ENCODE results near the gene ZSWIM1.
"Not testable (repeated sequence)": the region's sequence is repeated elsewhere in the genome, so short reads cannot be mapped to it uniquely, and the experiment has no call there.

ZSWIM1 gene

DNA sequence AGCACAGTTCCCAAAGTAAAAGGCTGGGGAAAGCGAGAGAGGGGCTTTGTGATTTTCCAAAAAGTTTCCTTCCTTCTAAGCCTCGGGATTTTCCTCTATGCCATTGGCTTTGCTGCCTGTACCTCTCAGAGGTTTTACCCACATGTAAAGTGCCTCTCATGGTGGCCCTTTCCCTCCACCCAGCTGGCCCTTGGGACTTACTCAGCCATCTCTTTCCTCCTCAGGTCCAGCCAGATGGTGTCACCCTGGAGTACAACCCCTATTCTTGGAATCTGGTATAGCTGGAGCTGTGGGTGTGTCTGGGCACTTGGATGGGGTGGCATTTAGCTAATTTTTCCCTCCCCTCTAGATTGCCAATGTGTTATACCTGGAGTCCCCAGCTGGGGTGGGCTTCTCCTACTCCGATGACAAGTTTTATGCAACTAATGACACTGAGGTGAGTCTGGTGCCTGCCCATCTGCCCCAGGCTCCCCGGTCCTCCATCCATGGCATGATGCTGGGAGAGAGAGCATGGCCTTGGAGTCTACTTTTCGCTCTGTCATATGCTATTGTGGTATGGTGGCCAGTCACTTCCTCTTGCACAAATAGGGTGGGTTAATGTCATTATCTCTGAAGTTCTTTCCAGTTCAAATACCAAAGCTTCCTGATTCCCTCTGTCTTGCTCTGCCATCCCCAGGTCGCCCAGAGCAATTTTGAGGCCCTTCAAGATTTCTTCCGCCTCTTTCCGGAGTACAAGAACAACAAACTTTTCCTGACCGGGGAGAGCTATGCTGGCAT, 11.2 kb downstream of the ZSWIM1 start:
- FAIRE-seq (no peak), DNase-seq (ENCODE audit: insufficient read length) (no peak)
- TF ChIP-seq POLR2A (IDR thresholded peaks at IDR 0.05; ENCODE audit: low read depth, low read length) = no peak
- TF ChIP-seq POLR2AphosphoS5 (IDR thresholded peaks at IDR 0.05; ENCODE audit: low read depth, low read length) = no peak
- no peak for TF ChIP-seq TAF1 (IDR thresholded peaks at IDR 0.05; ENCODE audit: borderline replicate concordance, low read depth, low read length)

DNA sequence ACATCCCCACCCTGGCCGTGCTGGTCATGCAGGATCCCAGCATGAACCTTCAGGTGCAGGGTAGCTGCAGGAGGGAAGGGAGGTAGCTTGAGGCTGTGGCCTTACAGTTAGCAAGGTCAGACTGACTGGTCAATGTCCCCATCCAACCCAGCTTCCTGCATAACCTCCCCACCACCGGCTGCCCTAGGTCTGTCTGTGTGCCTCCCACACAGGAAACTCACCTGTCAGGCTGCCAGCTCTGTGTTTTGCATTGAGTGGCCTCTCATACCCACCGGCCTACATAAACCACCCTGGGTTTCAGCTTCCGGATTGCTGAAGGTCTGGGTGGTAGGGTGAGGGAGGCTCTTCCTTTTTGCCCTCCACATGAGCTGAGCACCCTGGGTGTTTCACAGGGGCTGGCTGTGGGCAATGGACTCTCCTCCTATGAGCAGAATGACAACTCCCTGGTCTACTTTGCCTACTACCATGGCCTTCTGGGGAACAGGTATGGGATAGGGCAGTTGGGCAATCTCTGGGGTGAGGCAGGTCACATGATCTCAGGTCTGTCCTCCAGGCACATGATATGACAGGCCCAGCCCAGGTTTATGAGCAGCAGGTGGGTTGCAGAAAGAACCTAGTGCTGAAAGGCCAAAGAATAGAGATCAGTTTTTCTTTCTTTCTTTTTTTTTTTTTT, 11.9 kb downstream of the ZSWIM1 start:
- DNase-seq (ENCODE audit: insufficient read length) (no peak), FAIRE-seq (no peak)
- TF ChIP-seq TAF1 (IDR thresholded peaks at IDR 0.05; ENCODE audit: borderline replicate concordance, low read depth, low read length) (no peak), POLR2AphosphoS5 (IDR thresholded peaks at IDR 0.05; ENCODE audit: low read depth, low read length) (no peak), POLR2A (IDR thresholded peaks at IDR 0.05; ENCODE audit: low read depth, low read length) (no peak)

DNA sequence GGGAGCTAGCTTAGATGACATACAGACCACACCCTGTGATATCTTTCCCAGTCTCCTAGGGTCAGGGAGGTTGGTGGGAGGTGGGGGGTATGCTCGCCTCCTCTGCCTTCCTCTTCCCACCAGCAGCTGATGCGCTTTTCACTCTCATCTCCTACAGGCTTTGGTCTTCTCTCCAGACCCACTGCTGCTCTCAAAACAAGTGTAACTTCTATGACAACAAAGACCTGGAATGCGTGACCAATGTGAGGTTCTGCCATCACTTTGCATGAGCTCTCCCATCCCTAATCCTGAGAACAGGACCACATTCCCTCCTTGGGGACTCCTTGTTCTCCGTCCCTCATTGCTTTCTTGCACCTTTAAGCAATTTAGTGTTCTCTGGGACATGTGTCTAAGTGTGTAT, 12.8 kb downstream of the ZSWIM1 start:
- FAIRE-seq = no peak
- TF ChIP-seq TAF1 (IDR thresholded peaks at IDR 0.05; ENCODE audit: borderline replicate concordance, low read depth, low read length) (no peak), POLR2A (IDR thresholded peaks at IDR 0.05; ENCODE audit: low read depth, low read length) (no peak), POLR2AphosphoS5 (IDR thresholded peaks at IDR 0.05; ENCODE audit: low read depth, low read length) (no peak)

DNA sequence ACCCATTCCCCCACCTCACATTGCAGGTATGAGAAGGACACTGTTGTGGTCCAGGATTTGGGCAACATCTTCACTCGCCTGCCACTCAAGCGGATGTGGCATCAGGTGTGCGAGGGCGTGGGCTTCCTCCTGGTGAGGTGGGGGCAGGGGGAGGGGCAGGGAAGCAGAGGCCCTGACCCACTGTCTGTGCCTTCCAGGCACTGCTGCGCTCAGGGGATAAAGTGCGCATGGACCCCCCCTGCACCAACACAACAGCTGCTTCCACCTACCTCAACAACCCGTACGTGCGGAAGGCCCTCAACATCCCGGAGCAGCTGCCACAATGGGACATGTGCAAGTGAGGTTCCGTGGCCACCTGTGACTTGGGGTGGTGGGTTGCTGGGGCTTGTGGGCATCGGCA, 13.8 kb downstream of the ZSWIM1 start:
- DNase-seq (ENCODE audit: insufficient read length) = no peak
- TF ChIP-seq POLR2A (IDR thresholded peaks at IDR 0.05; ENCODE audit: low read depth, low read length) (no peak), TAF1 (IDR thresholded peaks at IDR 0.05; ENCODE audit: borderline replicate concordance, low read depth, low read length) (no peak), POLR2AphosphoS5 (IDR thresholded peaks at IDR 0.05; ENCODE audit: low read depth, low read length) (no peak)
- no peak for FAIRE-seq

More for the DNA sequence above, 12.8 kb downstream of the ZSWIM1 start:
- no peak for DNase-seq (ENCODE audit: insufficient read length)

DNA sequence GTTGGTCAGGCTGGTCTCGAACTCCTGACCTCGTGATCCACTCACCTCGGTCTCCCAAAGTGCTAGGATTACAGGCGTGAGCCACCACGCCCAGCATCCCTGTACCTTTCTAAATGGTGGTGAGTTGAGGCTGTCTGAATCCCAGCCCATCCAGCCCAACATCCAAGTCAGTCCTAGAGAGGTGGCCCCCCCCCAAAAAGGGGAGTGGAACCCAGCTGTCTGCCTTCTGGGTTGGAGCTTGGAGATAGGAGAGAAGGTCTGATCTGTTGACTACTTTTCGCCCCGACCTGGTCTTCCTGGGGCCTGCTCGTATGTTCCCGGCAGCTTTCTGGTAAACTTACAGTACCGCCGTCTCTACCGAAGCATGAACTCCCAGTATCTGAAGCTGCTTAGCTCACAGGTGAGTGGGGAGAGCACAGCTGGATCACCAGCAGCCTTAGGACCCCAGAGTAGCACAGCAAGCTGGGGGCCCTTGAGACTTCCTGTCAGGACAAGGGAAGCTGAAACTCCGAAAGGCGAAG, 15.7 kb downstream of the ZSWIM1 start:
- TF ChIP-seq POLR2AphosphoS5 (IDR thresholded peaks at IDR 0.05; ENCODE audit: low read depth, low read length) (no peak), TAF1 (IDR thresholded peaks at IDR 0.05; ENCODE audit: borderline replicate concordance, low read depth, low read length) (no peak), POLR2A (IDR thresholded peaks at IDR 0.05; ENCODE audit: low read depth, low read length) (no peak)
- FAIRE-seq (no peak), DNase-seq (ENCODE audit: insufficient read length) (no peak)

DNA sequence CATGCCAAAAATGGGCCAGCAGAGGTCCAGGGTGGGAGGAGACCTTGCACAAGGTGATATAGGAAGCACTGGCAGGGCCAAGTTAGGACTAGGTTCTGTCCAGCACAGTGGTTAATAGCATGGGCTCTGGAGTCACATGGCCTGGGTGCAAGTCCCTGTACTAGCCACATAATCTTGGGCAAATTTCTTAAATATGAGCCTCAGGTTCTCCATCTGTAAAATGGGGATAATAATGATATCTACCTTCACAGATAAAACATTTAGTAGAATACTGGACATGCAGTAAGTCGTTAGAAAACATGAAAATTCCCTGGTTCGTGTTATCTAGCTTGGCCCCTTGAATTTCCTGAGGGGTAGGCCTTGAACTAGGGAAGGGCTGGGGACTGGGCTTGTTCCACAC, 16.3 kb downstream of the ZSWIM1 start:
- no peak for DNase-seq (ENCODE audit: insufficient read length)
- TF ChIP-seq POLR2AphosphoS5 (IDR thresholded peaks at IDR 0.05; ENCODE audit: low read depth, low read length) (no peak), POLR2A (IDR thresholded peaks at IDR 0.05; ENCODE audit: low read depth, low read length) (no peak), TAF1 (IDR thresholded peaks at IDR 0.05; ENCODE audit: borderline replicate concordance, low read depth, low read length) (no peak)
- no peak for FAIRE-seq

DNA sequence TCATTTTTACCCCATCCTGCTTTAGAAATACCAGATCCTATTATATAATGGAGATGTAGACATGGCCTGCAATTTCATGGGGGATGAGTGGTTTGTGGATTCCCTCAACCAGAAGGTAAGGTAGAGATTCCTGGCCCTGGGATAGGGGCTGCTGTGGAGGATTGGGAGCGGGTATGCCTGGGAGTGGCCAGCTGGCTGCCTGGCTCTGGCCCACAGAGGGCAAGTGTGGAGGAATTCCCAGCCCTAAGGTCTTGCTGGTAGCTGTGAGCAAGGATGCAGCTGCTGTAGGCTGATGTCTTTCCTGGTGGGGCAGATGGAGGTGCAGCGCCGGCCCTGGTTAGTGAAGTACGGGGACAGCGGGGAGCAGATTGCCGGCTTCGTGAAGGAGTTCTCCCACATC, 16.7 kb downstream of the ZSWIM1 start:
- FAIRE-seq (no peak), DNase-seq (ENCODE audit: insufficient read length) (no peak)
- TF ChIP-seq TAF1 (IDR thresholded peaks at IDR 0.05; ENCODE audit: borderline replicate concordance, low read depth, low read length) (no peak), POLR2A (IDR thresholded peaks at IDR 0.05; ENCODE audit: low read depth, low read length) (no peak), POLR2AphosphoS5 (IDR thresholded peaks at IDR 0.05; ENCODE audit: low read depth, low read length) (no peak)

DNA sequence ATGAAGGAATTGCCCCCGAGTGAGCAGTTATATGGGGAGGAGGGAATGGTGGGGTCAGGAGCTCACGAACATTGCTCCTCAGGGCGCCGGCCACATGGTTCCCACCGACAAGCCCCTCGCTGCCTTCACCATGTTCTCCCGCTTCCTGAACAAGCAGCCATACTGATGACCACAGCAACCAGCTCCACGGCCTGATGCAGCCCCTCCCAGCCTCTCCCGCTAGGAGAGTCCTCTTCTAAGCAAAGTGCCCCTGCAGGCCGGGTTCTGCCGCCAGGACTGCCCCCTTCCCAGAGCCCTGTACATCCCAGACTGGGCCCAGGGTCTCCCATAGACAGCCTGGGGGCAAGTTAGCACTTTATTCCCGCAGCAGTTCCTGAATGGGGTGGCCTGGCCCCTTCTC, 17.3 kb downstream of the ZSWIM1 start:
- FAIRE-seq (no peak), DNase-seq (ENCODE audit: insufficient read length) (no peak)
- TF ChIP-seq POLR2AphosphoS5 (IDR thresholded peaks at IDR 0.05; ENCODE audit: low read depth, low read length) = no peak
- no peak for TF ChIP-seq TAF1 (IDR thresholded peaks at IDR 0.05; ENCODE audit: borderline replicate concordance, low read depth, low read length)
- no peak for TF ChIP-seq POLR2A (IDR thresholded peaks at IDR 0.05; ENCODE audit: low read depth, low read length)

DNA sequence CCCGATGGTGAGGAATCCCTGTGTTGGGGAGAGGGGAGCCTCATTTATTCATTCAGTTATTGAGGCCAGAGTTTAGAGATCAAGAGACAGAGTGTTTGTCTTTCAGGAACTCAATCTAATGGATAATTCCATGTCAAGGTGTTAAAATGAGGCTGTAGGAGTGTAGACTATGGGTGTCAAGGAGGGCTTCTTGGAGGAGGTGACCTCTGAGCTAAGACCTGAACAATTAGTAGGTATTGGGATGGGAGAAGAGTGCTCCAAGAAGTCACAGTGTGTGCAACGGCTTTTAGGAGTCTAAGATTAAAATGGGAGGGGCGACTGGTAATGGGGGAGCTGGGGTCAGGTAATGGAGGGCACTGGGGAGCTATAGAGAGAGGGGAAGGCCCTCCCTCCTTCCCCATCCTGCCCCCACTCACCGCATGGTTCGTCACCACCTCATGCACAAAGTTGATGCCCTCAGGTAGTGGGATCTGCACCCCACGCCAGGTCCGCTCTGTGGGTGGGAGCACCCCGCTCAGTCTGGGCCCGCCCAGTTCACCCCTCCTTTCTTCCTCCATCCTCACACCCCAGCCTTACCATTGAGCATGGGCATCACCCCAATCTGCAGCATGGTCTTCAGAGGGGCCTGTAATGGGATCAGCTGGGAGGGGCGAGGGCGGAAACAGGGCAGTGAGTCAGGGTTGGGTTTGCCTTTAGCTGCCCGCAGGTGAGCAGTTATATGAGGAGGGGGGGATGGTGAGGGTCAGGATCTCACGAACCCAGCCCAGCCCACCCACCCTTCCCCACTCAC, 18.2 kb downstream of the ZSWIM1 start:
- TF ChIP-seq POLR2A (IDR thresholded peaks at IDR 0.05; ENCODE audit: low read depth, low read length) (no peak), POLR2AphosphoS5 (IDR thresholded peaks at IDR 0.05; ENCODE audit: low read depth, low read length) (no peak), TAF1 (IDR thresholded peaks at IDR 0.05; ENCODE audit: borderline replicate concordance, low read depth, low read length) (no peak)
- FAIRE-seq (no peak), DNase-seq (ENCODE audit: insufficient read length) (no peak)

DNA sequence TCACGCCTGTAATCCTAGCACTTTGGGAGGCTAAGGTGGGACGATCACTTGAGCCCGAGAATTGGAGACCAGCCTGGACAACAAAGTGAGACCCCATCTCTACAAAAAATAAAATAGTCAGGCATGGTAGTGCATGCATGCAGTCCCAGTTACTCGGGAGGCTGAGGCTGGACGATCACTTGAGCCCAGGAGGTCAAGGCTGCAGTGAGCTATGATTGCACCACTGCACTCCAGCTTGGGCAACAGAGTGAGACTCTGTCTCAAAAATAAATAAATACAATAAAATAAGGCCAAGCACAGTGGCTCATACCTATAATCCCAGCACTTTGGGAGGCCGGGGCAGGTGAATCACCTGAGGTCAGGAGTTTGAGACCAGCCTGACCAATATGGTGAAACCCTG, 20.3 kb downstream of the ZSWIM1 start:
- DNase-seq (ENCODE audit: insufficient read length); FAIRE-seq: not testable (repeated sequence)

DNA sequence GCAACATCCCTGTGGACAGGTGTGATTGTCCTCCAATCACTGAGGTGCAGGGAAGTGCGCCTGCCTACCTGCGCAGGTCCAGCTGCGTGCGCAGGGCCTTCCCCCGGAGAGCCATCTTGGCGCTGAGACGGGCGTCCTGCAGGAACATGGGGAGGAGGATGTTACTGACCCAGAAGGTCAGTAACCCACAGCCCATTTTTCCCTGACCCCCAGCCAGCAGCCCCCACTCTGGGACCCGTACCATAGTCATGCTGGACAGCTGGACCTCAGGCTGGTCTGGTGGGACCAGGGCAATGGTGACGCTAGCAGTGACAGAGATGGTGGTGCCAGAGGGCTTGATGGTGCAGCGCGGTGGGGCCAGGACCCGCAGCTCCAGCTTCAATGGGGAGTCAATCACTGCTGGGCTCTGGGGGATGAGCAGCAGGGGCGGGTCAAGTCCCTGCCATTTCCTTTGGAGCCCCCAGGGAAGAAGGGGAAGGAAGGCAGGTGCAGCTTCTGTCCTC, 21.2 kb downstream of the ZSWIM1 start:
- FAIRE-seq (no peak), DNase-seq (ENCODE audit: insufficient read length) (no peak)

More for the DNA sequence above, 21.2 kb downstream of the ZSWIM1 start:
- TF ChIP-seq TAF1 (IDR thresholded peaks at IDR 0.05; ENCODE audit: borderline replicate concordance, low read depth, low read length) (no peak), POLR2A (IDR thresholded peaks at IDR 0.05; ENCODE audit: low read depth, low read length) (no peak), POLR2AphosphoS5 (IDR thresholded peaks at IDR 0.05; ENCODE audit: low read depth, low read length) (no peak)

All from GM12892 (cell line).